Suprapubic skin (tissue), 4 donors: ENCODE measurements around the gene UNC13B. TPM values are rescaled to one million over a fixed set of nuclear protein-coding genes. Genes with fewer than 3 reads are reported as not detected.
A peak's percentile ranks its signal among the peaks of the same experiment; 100 is the strongest.

Source experiments
- DNase-seq, 2 donors: peaks; one replicate each; pipeline ENCODE4 v3.0.0-alpha.2; 2019; ENCODE audit warnings: low spot score in 2 of 2
- H3K27ac ChIP-seq: fragments of 200-600 bp; sonication (generic); one replicate; pipeline ENCODE4 v1.5.1; 2019
- H3K27me3 ChIP-seq: fragments of 200-600 bp; sonication (generic); one replicate; pipeline ENCODE4 v1.5.1; 2019
- H3K36me3 ChIP-seq: fragments of 200-600 bp; sonication (generic); one replicate; pipeline ENCODE4 v1.5.1; 2019
- H3K4me1 ChIP-seq: fragments of 200-600 bp; sonication (generic); one replicate; pipeline ENCODE4 v1.5.1; 2019
- H3K4me3 ChIP-seq: fragments of 200-600 bp; sonication (generic); one replicate; pipeline ENCODE4 v1.5.1; 2019; ENCODE audit warnings: mild to moderate bottlenecking
- H3K9me3 ChIP-seq: fragments of 200-600 bp; sonication (generic); one replicate; pipeline ENCODE4 v1.5.1; 2019
- CTCF ChIP-seq, 2 donors: fragments of 200-600 bp in 1 of 2; fragments of 450-650 bp in 1 of 2; sonication (generic) in 1 of 2; IDR thresholded peaks; one replicate each; pipeline ENCODE4 v1.5.1; 2016 to 2019; ENCODE audit warnings: antibody characterized with exemption in 2 of 2, mild to moderate bottlenecking in 1 of 2, moderate library complexity in 1 of 2
- EP300 ChIP-seq: sonication (generic); formaldehyde crosslinking; IDR thresholded peaks from one replicate; pipeline ENCODE4 v1.6.1; 2017; ENCODE audit warnings: antibody characterized with exemption
- POLR2A ChIP-seq, 2 donors: fragments of 450-650 bp; IDR thresholded peaks; one replicate each; pipeline ENCODE4 v1.6.1; 2017; ENCODE audit warnings: antibody characterized with exemption in 2 of 2, mild to moderate bottlenecking in 2 of 2, moderate library complexity in 2 of 2
- POLR2AphosphoS5 ChIP-seq, 3 donors: sonication (generic); formaldehyde crosslinking; IDR thresholded peaks; one replicate each; pipeline ENCODE4 v1.6.1; 2017; ENCODE audit warnings: antibody characterized with exemption in 3 of 3
- WGBS: methylation state at CpG from one replicate; pipeline ENCODE4 v1.1.5; 2018; 5-methylcytosine and 5-hydroxymethylcytosine counted together
- total RNA-seq, 4 donors: library from RNA; depleted of rRNA; stranded (reverse); fragments of >200 nt; gene quantifications; one replicate each; pipeline ENCODE4 v1.1.0, GENCODE V29; 2016

The UNC13B gene
- total RNA-seq, 4 donors from 2014 or later = 27.8 to 43.2 (median 30.6) TPM

- Histone ChIP-seq H3K9me3 (no peaks in the 10 kb centered on the region), H3K36me3 (no peaks in the 10 kb centered on the region), H3K4me1 (peaks cover 58% of the 10 kb centered on the region), H3K27me3 (no peaks in the 10 kb centered on the region), H3K27ac (peak within 1 kb of the TSS; percentile 89), H3K4me3 (peak within 1 kb of the TSS; percentile 49)
- WGBS = under 1% methylated on average over 46 of the region's 54 CpGs
- peak; percentile 99 for DNase-seq
- no peak for TF ChIP-seq CTCF (IDR thresholded peaks at IDR 0.05)
These were observed 45.9 kb upstream of the UNC13B start, which contains the start of gene ATOSB for GRCh38 chr9:35115680-35116538. TSS of gene ATOSB (minus strand) at chr9:35115862. CDS start at chr9:35108274, 7,588 bp downstream.

- peak overlapping the region; percentile 49 for H3K4me3 ChIP-seq
- 0% methylated on average over 12 of the region's 12 CpGs for WGBS
- H3K27me3 ChIP-seq = no peaks in the 10 kb centered on the region
- TF ChIP-seq POLR2A (IDR thresholded peaks at IDR 0.05) (no peak), CTCF (IDR thresholded peaks at IDR 0.05) (no peak), EP300 (no peak), POLR2AphosphoS5 (IDR thresholded peaks at IDR 0.05) (no peak)
- no peaks in the 10 kb centered on the region for H3K9me3 ChIP-seq
- no peaks in the 10 kb centered on the region for H3K36me3 ChIP-seq
- no peak for DNase-seq
- peaks cover 54% of the 10 kb centered on the region for H3K4me1 ChIP-seq
- peak overlapping the region; percentile 89 for H3K27ac ChIP-seq
These were observed 45.3 kb upstream of the UNC13B start for GRCh38 chr9:35116539-35116897.

GRCh38 chr9:35116898-35117551, 44.8 kb upstream of the UNC13B start:
- 17% methylated on average over 30 of the region's 30 CpGs for WGBS
- TF ChIP-seq CTCF (IDR thresholded peaks at IDR 0.05) (peak; percentile 90 to 91), POLR2A (IDR thresholded peaks at IDR 0.05) (no peak)

GRCh38 chr9:35134920-35135319, 26.9 kb upstream of the UNC13B start:
- Histone ChIP-seq H3K27ac (no peak overlapping the region), H3K4me3 (no peak overlapping the region), H3K36me3 (no peaks in the 10 kb centered on the region), H3K9me3 (no peaks in the 10 kb centered on the region), H3K4me1 (no peaks in the 10 kb centered on the region), H3K27me3 (no peaks in the 10 kb centered on the region)
- no peak for DNase-seq
- TF ChIP-seq CTCF (IDR thresholded peaks at IDR 0.05) = no peak
- TF ChIP-seq POLR2A (IDR thresholded peaks at IDR 0.05) = no peak
- TF ChIP-seq EP300 = no peak
- TF ChIP-seq POLR2AphosphoS5 (IDR thresholded peaks at IDR 0.05) = no peak
- WGBS = 79% methylated on average over 6 of the region's 6 CpGs

More at GRCh38 chr9:35116898-35117551, 44.8 kb upstream of the UNC13B start:
- DNase-seq = peak; percentile 95 to 97
- H3K9me3 ChIP-seq = no peaks in the 10 kb centered on the region
- H3K4me1 ChIP-seq = peaks cover 49% of the 10 kb centered on the region
- peak overlapping the region; percentile 49 for H3K4me3 ChIP-seq
- no peaks in the 10 kb centered on the region for H3K36me3 ChIP-seq
- H3K27ac ChIP-seq = peak overlapping the region; percentile 89
- H3K27me3 ChIP-seq = no peaks in the 10 kb centered on the region

- Histone ChIP-seq H3K27me3 (no peaks in the 10 kb centered on the region), H3K9me3 (no peaks in the 10 kb centered on the region), H3K36me3 (no peaks in the 10 kb centered on the region), H3K4me3 (no peak overlapping the region), H3K4me1 (no peaks in the 10 kb centered on the region), H3K27ac (no peak overlapping the region)
- TF ChIP-seq EP300 (no peak), POLR2AphosphoS5 (IDR thresholded peaks at IDR 0.05) (no peak), CTCF (IDR thresholded peaks at IDR 0.05) (no peak), POLR2A (IDR thresholded peaks at IDR 0.05) (no peak)
- 88% methylated on average over 7 of the region's 7 CpGs for WGBS
- DNase-seq = no peak
These were observed 25.8 kb upstream of the UNC13B start for GRCh38 chr9:35135988-35136387.
